Stimulated activated CD4-positive, alpha-beta T cell treated with anti-CD3 and anti-CD28 coated beads, Interleukin-12 subunit alpha, Interleukin-12 subunit beta, amount 100 ng/mL, for 24 hours (primary cell): ENCODE measurements around the gene CXCL14.
A peak's percentile ranks its signal among the peaks of the same experiment; 100 is the strongest.

Experiments used
- DNase-seq, 2 experiments: peaks; one replicate each; pipeline ENCODE4 v3.0.0-alpha.2; 2020; ENCODE audit warnings: low read depth in 2 of 2

The CXCL14 gene

DNA sequence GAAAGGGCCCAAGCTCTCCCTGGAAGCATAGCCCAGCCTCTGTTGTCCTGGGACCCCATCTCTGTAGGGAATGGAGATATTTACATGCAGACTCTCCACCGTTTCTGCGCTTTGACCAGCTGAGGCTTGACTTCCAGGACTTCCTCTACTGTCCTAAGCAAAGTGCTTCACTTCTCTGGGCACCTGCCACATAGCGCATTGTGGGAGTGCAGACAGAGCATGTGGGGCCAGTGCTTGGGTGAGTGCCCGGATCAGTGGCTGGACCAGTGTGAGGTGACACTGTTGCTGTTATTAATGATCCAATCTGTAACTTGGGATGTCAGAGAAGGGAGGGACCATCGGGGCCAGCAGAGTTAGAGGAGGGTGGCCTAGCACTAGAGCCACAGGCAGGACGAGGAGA, 10.5 kb downstream of the CXCL14 start:
- no peak for DNase-seq

- no peak for DNase-seq
These were observed 11.1 kb downstream of the CXCL14 start for GRCh38 chr5:135567661-135568060.

- no peak for DNase-seq
These were observed 12.1 kb downstream of the CXCL14 start for GRCh38 chr5:135566422-135567400.

DNA sequence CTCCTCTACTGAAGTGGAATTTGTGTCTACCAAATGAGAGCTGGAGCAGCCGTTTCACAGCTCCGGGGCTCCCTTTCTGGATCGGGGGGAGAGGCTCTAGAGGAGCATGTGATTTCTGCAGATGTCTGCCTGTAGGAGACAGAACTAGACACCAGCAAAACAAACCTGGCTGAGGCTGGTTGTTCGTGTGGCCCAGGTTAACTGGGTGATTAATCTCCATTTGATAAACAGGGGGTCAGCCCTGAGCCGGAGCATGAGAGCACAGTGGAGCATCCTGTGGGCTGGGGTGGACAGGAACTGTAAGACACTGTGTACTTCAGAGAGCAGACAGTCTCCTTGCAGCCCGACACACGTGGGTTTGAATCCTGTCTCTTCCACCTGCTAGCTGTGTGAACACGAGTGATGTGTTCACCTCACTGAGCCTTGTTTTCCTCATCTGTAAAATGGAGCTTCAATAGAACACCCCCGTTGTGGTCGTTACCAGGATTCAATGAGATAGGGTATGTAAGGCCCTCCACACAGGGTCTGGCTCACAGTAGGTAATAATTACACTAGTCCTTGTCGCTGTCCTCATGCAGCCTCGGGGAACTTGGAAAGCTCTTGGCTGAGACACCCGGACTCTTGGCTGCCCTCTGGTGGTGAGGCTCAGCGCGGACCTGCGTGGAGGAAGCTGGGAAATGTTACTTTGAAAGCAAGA, 12.9 kb downstream of the CXCL14 start:
- DNase-seq, result peak; percentile 54 to 75

DNA sequence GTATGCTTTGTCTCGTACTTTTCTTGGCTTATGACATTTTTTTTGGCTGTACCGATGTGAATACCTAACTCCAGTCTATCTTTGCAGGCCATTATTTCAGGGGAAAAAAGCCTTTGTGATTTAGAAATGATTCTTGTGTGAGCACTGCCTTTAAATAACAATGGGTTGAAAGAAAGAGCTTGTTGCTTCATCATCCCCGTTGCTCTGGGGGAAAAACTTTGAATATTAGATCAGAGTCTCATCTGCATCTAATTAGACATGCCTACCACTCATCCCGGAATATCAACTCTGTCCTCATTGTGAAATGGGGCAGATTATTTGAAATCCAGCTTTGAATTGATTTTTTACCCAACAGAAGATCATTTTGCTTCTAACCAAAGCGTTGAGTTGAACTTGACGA, 13.5 kb downstream of the CXCL14 start:
- no peak for DNase-seq

GRCh38 chr5:135564331-135564730, 14.5 kb downstream of the CXCL14 start:
- no peak for DNase-seq

DNA sequence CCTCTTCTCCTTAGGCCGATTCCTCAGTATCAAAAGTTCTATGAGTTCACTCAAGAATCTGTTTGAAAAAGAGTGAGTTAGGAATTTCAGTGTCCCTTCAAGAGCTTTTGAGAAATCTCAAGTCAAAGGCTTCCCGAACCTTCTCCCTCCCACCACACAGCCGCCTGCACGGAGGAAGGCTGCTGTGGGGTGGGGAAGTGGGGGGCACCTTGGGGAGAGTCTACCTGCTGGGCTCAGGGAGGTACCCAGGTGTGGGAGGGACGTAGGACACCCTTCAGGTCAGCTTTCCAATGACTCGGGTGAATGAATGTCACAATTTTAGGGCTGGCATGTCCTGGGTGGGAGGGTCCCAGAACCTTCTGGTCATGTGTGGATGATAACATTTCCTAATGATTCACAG, 17.5 kb downstream of the CXCL14 start:
- DNase-seq, result no peak

GRCh38 chr5:135560858-135561257, 17.9 kb downstream of the CXCL14 start:
- peak; percentile 49 to 80 for DNase-seq

DNA sequence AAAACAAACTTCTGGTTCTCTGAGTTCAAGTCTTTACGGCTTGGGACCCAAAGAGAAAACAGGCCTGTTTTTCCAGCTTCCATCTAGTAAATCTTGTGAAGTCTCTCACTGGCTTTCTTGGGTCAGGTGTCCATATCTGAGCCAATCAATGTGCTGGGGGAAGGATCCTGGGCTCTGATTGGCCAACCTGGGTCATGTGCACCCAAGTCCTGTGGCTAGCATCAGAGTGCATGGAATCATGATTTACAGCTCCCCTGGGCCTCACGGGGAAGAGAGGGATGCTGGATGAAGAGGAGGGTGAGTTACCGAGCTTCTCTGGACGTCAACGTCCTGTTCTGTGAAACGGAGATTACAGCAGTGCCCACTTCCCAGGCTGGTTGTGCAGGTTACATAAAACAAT, 19.4 kb downstream of the CXCL14 start:
- DNase-seq, result no peak

DNA sequence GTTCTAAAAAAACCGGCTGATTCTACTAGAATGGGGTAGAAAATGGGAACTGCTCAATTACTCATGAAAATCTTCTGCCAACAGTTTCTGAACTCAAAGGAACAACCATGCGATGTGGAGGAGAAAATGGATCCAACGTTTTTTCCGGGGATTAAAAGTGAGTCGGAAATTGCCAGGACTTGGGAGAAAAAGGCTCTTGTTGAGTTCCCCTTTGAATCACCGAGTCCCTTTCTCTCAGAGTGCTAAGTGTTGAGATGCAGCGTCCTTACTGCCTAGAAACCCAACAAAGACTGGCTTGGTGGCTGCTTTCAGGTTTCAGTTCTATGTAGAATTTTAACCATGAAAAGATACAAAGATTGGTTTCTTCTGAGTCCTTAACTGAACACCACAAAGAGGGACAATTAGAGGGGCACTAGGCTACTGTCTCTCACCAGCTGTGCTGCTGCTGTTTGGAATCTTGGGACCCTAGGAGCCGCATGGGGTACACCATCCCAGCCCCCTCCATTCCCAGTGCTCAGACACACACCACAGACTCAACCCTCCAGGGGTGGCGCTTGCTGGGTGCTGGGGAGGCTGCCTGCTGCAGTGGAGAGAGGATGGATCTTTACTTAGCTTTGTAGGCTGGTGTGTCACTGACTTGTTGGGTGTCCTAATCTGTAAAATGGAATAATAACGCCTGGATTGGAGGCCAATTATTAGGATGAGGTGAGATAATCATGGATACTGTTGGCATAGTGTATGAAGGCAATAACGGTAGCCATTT, 21.5 kb downstream of the CXCL14 start:
- no peak for DNase-seq

GRCh38 chr5:135556620-135557019, 22.2 kb downstream of the CXCL14 start:
- DNase-seq, result no peak

GRCh38 chr5:135555530-135555929, 23.3 kb downstream of the CXCL14 start:
- DNase-seq, result no peak

DNA sequence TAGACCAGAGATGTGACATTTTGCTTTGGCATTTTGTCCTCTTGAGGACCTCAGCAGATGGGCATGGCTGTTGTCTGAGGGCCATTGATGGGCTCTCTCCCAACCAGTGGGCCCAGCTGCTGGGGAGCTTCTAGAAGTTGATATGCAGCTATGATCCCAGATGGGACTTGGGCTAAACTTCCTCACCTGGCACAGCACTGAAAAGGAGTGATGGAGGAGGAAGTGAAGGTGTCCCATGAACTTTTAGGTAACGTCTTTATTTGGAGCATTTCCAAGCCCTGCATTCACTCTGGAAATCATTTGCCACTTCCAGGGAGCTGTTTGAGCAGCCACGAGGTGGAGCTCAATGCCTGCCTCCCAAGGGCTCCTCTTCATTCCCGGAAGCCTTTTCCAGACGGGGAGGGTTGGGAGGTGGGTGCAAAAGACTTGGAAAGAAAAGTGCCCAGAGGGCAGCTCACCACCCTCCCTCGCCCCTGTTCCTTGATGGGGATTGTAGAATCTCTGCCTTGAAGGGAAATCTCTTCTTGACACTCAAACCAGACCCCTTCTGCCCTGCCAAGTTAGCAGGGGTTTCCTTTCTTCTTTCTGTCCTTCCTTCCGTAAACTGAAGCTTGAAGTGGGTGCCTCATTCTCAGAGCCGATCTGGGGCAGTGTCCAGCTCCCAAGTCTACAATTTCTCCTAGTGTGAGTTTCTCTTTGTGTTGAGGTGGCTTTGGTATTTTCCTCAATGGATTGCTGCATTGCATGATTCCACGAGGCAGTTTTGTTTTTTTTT, 24.9 kb downstream of the CXCL14 start:
- no peak for DNase-seq

- peak; percentile 12 to 64 for DNase-seq
These were observed 27.0 kb downstream of the CXCL14 start for GRCh38 chr5:135551593-135552447.

GRCh38 chr5:135549413-135549812, 29.4 kb downstream of the CXCL14 start:
- no peak for DNase-seq

DNA sequence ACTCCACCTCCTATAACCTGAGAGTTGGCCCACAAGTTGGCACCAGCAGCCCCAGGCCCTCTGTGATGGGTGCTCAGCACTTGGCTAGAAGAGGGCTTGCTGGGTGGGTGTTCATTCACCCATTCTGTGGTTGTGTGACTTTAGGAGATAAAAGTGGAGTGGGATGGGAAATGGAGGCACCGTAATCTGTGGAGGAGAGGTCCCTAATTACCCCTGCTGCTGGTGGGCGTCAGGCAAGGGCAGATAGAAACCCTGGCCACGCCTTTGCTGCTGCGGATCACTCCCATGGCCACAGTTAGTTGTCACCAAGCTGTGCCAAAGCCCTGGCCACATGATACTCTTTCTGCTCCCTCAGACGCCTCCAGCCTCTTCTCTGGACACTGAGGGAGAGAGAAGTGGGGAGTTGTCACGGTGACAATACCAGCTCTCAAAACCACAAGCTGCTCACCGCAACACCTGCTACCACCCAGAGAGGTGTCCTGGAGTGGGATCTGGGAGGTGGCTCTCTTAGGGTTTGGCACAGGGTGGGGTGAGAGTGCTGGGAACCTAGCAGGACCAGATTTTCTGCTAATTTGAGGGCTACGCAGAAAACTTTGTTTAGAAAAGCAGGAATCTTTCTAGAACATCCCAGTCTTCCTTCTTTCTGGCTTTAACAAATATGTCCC, 31.1 kb downstream of the CXCL14 start:
- no peak for DNase-seq

GRCh38 chr5:135546912-135547311, 31.9 kb downstream of the CXCL14 start:
- no peak for DNase-seq

- no peak for DNase-seq
These were observed 32.7 kb downstream of the CXCL14 start for GRCh38 chr5:135546101-135546500.

GRCh38 chr5:135545099-135545498, 33.7 kb downstream of the CXCL14 start:
- DNase-seq, result no peak
